DMS153 treated with DMSO at 0.1 percent for 48 hours (cell line): ENCODE measurements around the gene NDUFB8.

Experiments used
- DNase-seq: peaks from one replicate; lab custom pipeline; 2025; ENCODE audit not compliant: unreplicated experiment; lab: John Stamatoyannopoulos, UW

Gene NDUFB8

DNA sequence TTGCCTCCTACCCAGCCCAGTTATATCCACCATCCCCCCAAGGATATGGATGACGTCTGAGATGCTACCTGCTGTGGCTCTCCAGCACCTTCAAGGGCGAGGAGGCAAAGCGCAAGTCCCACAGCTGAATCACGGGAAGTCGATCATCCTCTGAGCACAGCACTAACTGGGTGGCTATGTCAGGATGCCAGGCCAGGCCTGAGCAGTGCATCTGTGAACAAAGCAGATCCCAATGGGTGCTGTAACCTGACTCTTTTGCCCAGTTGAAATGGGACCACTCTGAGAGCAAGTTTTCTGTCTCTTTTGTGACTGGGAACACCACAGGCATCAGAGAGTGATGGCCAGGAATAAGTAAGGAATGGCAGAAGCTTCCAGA lies 22.3 kb downstream of the NDUFB8 start:
- DNase-seq, result no peak

DNA sequence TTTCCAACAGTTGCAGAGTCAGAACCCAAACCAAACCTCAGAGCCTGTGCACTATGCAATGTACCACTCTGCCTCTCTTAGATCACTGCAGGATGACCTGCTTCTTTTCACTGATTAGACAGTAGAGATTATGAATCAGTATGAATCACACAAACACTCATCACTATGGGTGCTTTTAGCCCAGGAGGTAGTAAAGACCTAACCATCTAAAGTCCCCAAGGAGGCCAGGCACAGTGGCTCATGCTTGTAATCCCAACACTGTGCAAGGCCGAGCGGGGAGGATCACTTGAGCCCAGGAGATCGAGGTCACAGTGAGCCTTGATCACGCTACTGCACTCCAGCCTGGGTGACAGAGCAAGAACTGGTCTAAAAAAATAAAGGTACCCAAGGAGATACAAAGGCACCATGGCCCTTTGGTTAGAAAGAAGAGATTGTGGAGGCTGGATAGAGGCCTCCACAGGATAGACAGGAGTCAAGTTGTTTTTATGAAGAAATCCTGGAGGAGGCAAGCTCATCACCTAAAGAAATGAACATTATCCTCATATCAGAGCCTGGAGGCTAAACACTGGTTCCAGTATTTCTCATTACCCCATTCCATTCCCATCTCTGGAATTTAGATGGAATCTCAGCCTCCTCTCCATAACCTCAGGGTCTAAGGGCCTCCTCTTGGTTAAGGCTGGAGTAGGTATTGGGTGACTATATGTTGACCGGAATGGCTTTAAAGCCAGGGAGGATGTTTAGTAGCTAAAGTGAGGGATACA lies 22.9 kb downstream of the NDUFB8 start:
- DNase-seq, result no peak

DNA sequence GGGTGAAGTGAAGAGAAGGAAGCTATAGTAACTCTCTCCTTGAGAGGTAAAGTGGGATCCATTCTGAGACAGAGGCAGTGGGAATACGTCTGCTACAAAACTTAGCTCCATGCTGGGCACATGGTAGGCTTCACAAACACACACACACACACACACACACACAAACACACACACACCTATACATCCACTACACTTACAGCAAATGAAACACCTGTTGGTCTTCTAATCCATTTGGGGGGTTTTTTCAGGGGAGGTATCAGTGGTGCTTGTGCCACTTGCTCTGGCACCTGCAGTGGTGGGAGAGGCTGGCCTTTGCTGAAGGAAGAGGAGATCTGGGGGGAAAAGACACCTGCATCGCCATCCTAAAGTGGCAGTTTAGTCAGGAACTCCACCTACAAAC lies 24.5 kb downstream of the NDUFB8 start:
- no peak for DNase-seq

DNA sequence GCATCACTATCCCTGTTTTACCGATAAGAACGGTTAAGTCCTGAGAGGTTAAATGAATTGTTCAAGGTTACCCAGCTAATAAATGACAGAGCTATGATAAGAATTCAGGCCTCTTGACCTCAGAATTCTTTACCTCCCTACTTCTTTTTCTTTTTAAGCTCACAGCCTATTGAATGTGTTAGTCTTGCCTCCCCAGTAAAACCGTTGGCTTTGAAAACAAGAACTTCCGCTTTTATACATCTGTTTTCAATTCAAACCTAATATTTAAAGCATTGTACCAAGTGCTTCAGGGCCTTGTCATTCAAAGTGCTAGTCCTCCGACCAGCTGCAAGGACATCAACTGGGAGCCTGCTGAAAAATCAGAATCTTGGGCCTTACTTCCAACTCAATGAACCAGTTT lies 25.6 kb downstream of the NDUFB8 start:
- no peak for DNase-seq

DNA sequence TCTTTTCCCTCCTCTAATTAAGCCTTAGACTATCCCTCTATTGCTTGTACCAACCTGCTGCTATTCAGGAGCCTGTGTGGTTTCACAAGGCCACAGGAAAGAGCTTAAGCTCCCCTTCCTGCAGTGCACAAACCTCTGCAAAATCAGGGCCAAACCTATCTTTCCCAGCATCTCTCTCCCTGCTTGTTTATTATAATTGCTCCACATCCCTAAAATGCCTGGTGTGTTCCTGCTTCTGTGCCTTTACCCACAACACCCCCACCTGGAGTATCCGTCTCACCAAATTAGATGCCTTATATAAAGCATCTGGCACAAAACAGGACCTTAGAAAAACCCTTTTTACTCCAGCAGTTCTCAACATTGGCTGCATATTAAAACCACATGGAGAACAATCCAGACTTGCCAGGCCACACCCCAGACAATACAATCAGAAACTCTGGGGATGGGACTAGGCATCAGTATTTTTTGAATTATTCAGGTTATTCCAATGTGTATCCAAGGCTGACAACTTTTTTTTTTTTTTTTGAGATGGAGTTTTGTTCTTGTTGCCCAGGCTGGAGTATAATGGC lies 26.7 kb downstream of the NDUFB8 start:
- DNase-seq, result no peak

DNA sequence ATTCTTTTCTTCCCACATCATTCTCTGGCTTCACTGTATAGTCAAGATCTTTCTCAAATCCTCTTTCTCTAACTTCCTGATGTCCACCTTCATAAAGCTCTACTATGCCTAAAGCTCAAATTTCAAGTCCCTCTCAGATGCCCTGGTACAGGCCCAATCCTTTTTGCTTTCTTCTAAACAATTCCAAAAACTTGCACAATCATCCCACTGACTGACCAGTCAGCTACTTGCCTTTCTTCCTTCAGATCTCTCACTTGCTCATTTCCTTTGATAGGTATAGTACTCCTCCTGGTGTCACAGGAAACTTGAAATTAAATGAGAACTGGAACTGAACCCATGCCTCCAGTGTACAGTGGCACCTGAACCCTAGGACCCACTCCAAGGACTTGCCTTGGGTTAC lies 28.2 kb downstream of the NDUFB8 start:
- no peak for DNase-seq

DNA sequence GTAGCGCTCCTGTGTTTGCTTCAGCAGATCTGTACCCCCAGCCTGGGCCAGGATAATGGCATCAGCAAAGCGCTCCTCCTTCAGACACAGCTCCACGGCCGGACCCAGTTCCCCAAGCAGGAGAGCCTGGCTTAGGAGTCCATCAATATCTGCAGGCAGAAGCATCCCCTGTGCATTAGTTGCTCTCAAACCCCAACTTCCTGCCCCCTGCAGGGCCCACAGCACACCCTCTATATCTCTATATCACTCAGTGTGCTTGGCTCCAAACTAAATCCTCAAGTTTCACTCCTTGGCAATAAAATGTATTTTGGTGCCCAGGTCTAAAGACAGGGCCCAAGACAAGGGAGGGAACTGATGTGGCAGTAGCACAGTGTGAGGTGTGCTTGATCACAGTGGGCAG lies 31.6 kb downstream of the NDUFB8 start:
- no peak for DNase-seq

DNA sequence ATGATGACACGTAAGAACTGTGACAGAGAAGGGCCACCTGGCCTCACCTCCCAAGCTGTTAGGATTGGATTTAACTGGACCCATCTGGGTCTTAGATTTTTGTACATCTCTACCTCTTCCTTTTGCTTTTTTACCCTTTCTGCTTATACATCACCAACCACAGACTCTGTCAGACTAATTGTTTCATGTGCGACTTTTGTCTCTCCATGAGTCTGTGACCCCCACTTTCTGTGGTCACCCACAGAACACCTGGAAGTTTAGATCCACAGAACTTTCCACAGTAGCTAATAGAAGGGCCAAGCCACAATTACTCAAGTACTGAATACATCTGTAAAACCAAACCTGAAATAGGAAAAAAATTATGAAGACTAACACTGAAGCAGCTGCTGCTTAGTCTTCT lies 33.1 kb downstream of the NDUFB8 start:
- no peak for DNase-seq

DNA sequence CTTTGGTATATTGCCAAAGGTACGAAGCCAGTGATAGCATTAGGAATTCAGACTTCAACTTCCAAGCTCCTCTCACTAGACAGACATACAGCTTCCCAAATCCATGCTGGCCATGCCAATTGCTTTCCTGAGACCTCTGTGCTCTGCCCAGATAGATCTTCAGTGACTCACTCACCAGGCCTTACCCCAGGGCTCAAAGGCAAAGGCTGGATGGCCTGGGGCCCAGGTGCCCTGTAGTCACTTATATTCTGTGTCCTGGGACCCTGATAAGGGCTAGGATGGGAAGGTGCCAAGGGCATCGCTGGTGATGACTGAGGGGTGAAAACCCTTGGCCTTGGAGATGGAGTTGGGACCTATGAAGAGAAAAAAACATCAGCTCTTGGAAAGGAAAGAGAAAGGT lies 39.1 kb downstream of the NDUFB8 start:
- no peak for DNase-seq

DNA sequence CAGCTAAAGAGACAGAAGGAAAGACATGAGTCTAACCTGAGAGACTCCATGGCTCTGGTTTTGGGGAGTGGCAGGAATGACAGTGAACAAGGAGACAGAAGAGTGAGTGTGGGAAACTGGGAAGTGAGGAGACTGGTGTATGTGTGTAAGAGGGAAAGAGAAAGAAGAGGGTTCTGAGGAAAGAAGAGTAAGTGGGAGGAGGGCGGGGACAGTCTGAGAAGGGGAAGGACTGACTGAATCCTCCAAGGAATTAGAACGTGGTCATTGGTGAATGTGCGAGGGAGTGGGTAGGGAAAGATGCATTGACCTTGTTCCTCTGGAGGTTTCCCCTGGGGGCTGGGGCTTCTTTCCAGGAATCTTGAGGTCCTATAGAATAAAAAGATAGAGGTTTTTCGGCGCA lies 40.3 kb downstream of the NDUFB8 start:
- no peak for DNase-seq

DNA sequence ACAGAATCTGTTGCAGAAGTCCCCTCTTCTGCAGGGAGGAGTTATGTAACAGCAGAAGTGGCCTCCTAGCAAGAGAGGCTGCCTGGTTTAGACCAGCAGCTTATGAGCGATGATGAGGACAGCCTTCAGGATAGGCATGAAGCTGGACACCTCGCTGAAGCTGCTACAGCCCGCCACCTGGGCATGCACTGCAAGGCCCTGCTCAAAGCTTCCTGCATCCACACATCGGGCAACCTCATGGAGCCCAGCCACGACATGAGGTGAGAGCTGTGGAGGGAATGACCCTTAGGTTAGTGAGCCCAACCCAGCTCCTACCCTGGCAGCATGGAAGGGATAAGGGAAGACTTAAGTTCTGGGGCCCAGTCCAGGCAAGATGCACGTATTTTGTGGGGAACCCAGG lies 42.1 kb downstream of the NDUFB8 start:
- DNase-seq, result no peak

DNA sequence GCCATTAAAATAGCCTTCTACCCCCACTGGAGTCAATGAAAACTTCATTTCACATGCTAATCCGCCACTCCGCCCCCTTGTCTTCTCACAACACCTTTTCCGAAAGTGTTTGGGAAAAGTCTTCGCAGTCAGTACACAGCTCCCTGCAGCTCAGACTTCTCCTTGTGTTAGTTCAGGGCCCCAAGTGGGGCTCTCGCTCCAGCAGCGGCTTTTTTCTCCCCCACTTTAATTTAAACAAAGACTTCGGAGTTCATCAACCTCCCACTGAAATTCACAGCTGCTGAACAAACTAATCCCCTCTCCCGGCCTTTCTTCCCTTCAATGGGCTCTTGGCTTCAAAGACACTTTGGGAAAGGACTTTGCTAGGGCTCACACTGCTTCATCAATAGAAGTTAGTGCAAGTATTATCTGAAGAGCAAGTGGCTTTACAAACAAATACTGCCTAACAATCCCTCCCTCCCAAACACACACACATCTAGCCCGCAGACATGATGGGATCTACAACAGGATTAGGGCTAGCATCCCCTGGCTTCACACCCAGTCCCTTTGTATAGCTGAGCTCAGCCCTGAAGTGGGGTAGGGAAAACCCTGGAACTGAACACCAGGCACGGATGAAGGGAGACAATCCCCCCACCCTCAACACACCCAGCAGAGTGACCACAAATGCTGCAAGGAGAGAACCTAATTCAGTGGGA lies 43.7 kb downstream of the NDUFB8 start:
- DNase-seq, result no peak

DNA sequence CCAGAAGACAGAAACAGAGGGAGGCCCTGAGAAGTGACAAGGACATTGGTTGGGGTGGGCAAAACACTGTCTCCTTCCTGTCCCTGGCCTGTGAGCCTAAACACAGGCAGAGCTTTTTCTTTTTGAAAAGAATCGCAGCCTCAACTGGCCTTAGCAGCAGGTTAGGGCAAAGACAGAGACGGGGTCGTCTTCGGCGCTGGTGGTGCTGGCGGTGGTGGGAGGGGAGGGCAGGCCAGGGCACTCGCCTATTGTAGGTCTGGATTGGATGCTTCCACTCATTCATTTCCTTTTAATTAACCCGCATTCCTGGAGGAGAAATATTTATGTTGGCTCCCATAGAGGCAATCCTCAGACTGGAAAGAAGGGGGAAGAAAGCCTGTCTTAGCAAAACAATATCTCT lies 44.3 kb downstream of the NDUFB8 start:
- DNase-seq, result no peak

DNA sequence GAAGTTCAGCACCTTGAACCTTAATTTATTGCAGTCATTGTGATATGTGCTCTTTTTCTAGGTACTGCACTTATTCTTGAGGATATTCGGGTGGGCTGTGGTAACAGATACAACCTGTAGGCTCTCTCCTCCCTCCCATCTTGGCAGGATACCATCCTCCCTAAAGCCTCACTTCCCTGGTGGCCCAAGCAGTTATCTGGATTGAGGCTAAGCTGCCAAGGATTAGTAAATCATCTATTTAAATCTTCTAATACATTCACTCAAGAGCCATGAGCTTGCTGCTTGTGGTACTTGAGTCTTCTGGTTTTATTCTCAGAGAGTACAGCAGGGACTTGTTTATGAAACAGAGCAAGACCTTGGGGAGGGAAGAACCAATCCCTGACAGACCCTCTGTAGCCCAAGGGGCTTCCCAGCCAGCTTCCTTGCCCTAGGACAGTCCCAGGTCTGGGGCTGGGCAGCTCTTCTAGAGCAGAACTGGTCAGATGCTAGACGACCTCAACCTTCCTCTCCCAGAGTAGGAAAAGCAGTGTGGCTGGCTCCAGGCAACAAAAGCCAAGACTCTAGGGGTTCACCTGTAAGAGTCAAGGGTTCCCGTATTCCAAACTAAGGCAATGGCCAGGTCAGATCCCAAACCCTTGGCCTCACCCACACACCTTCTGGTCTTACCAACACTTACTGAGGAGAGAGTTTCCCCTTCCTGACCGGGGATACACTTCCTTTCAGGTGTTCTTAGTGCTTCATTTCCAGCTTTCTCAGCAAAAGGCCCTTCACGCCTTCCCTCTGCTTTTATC lies 45.6 kb downstream of the NDUFB8 start:
- no peak for DNase-seq

DNA sequence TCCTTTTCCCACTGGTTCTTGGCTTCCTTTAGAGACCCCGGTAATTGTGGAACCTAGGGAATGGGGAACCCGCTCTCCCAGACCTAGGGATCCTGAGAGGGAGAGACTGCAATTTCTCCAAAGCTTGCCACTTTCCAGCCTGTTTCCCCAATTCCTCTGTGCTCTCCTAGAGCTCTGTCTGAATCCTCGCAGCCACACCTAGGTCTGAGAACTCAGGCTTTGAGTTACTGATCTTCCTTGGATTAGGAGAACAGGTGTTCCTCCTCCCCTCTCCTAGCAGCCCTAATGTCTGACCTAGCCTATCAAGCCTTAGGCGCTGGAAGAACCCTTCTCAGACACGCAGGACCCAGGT lies 46.9 kb downstream of the NDUFB8 start:
- no peak for DNase-seq

DNA sequence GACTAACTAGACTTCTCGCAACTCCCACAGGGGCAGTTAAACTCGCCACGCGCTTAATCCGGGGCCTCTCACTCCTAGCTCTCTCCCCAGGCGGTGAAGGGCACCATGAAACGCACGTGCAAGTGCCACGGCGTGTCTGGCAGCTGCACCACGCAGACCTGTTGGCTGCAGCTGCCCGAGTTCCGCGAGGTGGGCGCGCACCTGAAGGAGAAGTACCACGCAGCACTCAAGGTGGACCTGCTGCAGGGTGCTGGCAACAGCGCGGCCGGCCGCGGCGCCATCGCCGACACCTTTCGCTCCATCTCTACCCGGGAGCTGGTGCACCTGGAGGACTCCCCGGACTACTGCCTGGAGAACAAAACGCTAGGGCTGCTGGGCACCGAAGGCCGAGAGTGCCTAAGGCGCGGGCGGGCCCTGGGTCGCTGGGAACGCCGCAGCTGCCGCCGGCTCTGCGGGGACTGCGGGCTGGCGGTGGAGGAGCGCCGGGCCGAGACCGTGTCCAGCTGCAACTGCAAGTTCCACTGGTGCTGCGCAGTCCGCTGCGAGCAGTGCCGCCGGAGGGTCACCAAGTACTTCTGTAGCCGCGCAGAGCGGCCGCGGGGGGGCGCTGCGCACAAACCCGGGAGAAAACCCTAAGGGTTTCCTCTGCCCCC lies 47.4 kb downstream of the NDUFB8 start:
- DNase-seq, result peak; percentile 81

DNA sequence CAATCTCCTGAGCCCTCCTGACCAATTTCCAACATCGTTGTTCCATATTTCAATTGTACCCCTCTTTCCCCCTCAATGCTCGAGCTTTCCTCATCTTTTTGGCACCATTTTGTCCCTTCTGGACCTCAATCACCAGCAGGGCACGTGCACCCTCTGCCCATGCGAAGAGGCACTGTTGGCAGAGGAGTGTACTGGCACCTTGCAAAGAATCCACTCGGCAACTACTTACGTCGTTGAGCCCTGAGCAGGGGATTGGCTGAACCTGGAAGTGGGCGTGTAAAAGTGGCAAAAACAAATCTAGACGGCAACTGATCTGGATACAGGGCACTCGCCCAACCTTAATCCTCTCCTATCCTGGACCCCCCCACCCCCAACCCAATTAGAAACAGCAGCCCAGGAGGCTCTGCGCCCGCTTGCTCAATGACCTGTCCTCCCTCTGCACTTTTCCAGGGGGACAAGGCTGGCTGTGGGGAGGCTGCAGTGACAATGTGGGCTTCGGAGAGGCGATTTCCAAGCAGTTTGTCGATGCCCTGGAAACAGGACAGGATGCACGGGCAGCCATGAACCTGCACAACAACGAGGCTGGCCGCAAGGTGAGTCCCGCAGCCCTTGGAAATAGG lies 48.1 kb downstream of the NDUFB8 start:
- peak; percentile 87 for DNase-seq

DNA sequence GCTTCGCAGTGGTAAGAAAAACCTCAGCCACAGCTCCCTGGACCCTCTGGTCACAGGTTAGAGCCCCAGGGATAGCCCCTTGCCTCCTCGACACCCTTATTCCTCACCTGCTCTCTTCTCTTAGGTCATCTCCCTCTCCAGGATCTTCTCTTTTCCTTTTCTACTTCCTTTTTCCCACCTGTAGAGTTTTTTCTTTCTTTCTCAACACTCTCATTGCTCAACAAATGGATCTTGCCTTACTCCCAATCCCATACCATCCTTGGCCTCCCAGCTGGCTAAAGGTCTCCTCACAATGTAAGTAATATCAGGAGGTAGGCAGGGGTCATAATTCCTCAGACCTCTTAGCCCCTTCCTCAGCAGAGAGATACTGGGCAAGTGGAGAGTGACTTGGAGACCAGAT lies 49.7 kb downstream of the NDUFB8 start:
- DNase-seq, result no peak

DNA sequence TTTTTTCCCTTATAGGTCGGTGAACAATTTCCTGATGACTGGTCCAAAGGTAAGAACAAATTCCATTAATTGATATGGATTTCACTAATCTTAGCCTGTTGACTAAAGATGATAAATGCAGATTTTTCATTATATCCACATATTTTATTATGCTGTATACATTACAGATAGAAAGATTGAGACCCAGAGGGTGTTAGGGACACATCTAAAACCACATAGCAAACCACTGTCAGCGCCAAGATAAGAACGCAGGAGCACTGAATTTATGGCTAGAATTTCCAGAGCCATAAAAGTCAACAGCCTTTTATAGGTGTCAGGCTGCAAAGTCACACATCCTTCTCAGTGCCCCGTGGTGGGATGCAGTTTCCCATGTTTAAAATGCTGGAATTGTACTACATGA lies 50.6 kb downstream of the NDUFB8 start:
- DNase-seq, result no peak

DNA sequence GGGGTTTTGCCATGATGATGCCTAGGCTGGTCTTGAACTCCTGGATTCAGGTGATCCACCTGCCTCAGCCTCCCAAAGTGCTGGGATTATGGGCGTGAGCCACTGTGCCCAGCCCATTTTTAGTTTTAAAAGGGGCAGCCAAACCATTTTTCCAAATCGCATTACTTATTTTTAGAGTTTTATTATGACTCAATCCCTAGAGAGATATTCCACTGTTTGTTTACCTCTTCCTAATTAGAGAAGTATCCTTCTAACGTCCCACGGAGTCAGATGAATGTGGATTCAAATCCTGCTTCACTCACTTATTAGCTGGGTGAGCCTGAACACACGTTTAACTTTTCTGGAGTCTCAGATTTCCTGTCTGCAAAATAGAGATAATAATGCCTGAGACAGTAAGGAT lies 51.7 kb downstream of the NDUFB8 start:
- DNase-seq, result no peak
